ENCODE data around the gene MRFAP1.
A peak's percentile ranks its signal among the peaks of the same experiment; 100 is the strongest.

MRFAP1 gene

GRCh38 chr4:6641164-6641970, 882 bp downstream of the MRFAP1 start:
- POLR2A ChIA-PET: interaction anchor here (0.7 to 2.1 kb wide), 7 partner anchors 10 to 303 kb away, joined by 3 to 9 read pairs (median 3); a partner anchor contains a TSS
- no peak for TF ChIP-seq CTCF (IDR thresholded peaks at IDR 0.05; ENCODE audit: insufficient read depth, low read length, missing control alignments)
- H3K4me3 ChIP-seq (ENCODE audit: low read depth, low read length): peak overlapping the region; percentile 96
- CTCF ChIA-PET: interaction anchor here (0.8 to 1.1 kb wide), 4 partner anchors 16 to 94 kb away, joined by 3 to 4 read pairs (median 3); no protein-coding TSS in a partner anchor
- DNase-seq (ENCODE audit: low read depth, low spot score): no peak

- TF ChIP-seq CTCF (IDR thresholded peaks at IDR 0.05; ENCODE audit: insufficient read depth, low read length, missing control alignments): no peak
- ChIA-PET CTCF (interaction anchor here (1.0 to 1.4 kb wide), 4 partner anchors 15 to 33 kb away, joined by 3 to 4 read pairs (median 3); no protein-coding TSS in a partner anchor), POLR2A (interaction anchor here (0.7 to 2.1 kb wide), 3 partner anchors 10 to 50 kb away, joined by 3 to 9 read pairs (median 3); a partner anchor contains a TSS)
- H3K4me3 ChIP-seq (ENCODE audit: low read depth, low read length): peak overlapping the region; percentile 96
- no peak for DNase-seq (ENCODE audit: low read depth, low spot score)
These were observed 1.5 kb downstream of the MRFAP1 start for GRCh38 chr4:6641971-6642320.

GRCh38 chr4:6643141-6643847, 2.8 kb downstream of the MRFAP1 start:
- no peak overlapping the region for H3K4me3 ChIP-seq (ENCODE audit: low read depth, low read length)
- no peak for TF ChIP-seq CTCF (IDR thresholded peaks at IDR 0.05; ENCODE audit: insufficient read depth, low read length, missing control alignments)
- no peak for DNase-seq (ENCODE audit: low read depth, low spot score)
- ChIA-PET CTCF (interaction anchor here (0.8 to 1.4 kb wide), 3 partner anchors 25 to 311 kb away, joined by 3 read pairs; no protein-coding TSS in a partner anchor), POLR2A (no interaction called here)

DNA sequence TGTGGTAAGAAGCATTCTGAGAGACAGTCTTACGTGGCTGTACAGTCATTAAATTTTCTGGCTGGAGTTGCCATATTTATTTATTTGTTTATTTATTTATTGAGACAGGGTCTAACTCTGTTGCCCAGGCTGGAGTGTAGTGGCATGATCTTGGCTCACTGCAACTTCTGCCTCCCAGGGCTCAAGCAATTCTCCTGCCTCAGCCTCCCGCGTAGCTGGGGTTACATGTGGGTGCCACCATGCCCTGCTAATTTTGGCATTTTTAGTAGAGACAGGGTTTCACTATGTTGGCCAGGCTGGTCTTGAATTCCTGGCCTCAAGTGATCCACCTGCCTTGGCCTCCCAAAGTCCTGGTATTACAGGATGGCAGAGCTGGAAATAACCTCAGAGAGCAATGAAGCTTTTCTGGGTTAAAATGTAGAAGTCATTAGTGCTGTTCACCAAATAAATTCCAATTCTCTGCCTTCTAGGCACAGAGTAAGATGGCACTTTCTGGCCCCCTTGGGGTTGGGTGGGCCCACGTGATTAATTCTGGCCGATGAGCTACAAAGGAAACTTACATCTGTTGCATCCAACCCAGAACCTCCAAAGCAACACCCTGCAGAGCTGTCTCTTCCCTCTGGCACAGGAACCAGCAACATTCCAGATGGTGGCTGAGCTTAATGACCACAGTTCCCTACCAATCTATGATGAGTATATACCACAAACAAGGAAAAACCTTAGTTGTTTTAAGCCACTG, 4.5 kb downstream of the MRFAP1 start:
- TF ChIP-seq CTCF (IDR thresholded peaks at IDR 0.05; ENCODE audit: insufficient read depth, low read length, missing control alignments): no peak
- DNase-seq (ENCODE audit: low read depth, low spot score): no peak
- H3K4me3 ChIP-seq (ENCODE audit: low read depth, low read length): no peak overlapping the region
- ChIA-PET POLR2A (interaction anchor here (1.6 kb wide), 1 partner anchor 18 kb away, joined by 4 read pairs; no protein-coding TSS in a partner anchor), CTCF (interaction anchor here (0.7 to 1.2 kb wide), 2 partner anchors 12 to 75 kb away, joined by 3 read pairs; no protein-coding TSS in a partner anchor)

GRCh38 chr4:6647169-6647568, 6.7 kb downstream of the MRFAP1 start:
- POLR2A ChIA-PET: no interaction called here
- no peak for TF ChIP-seq CTCF (IDR thresholded peaks at IDR 0.05; ENCODE audit: insufficient read depth, low read length, missing control alignments)
- no peak for DNase-seq (ENCODE audit: low read depth, low spot score)
- H3K4me3 ChIP-seq (ENCODE audit: low read depth, low read length): no peak overlapping the region
- CTCF ChIA-PET: interaction anchor here (1.0 kb wide), 1 partner anchor 12 kb away, joined by 3 read pairs; no protein-coding TSS in a partner anchor

All from AG04449 (cell line).